Body of pancreas (tissue), 4 donors: ENCODE measurements around the gene S100A13. TPM values are rescaled to one million over a fixed set of nuclear protein-coding genes. Genes with fewer than 3 reads are reported as not detected.
"Not testable (repeated sequence)": the region's sequence is repeated elsewhere in the genome, so short reads cannot be mapped to it uniquely, and the experiment has no call there.

Source experiments
- ATAC-seq: fragments of 150-250 bp; one replicate; pipeline ENCODE4 v1.9.1; 2016
- DNase-seq, 4 donors: peaks; one replicate each; pipeline ENCODE4 v3.0.0-alpha.2; 2019
- H3K27ac ChIP-seq, 4 donors: fragments of 200-600 bp; sonication (generic); 1 replicate in 3 of 4; 2 replicates in 1 of 4; pipeline versions ENCODE4 v1.5.1 to v1.6.1; 2016 to 2019; ENCODE audit warnings: mild to moderate bottlenecking in 1 of 4, mixed read lengths in 1 of 4, moderate library complexity in 1 of 4
- H3K27me3 ChIP-seq, 2 donors: fragments of 200-600 bp; sonication (generic); one replicate each; pipeline ENCODE4 v1.6.0; 2016; ENCODE audit warnings: mild to moderate bottlenecking in 1 of 2
- H3K36me3 ChIP-seq, 2 donors: fragments of 200-600 bp; sonication (generic); replicated peaks in 1 of 2; 2 replicates each; pipeline ENCODE4 v1.5.1; 2016; ENCODE audit warnings: low read depth in 2 of 2; ENCODE audit not compliant: insufficient read depth in 1 of 2
- H3K4me1 ChIP-seq: fragments of 200-600 bp; sonication (generic); one replicate; pipeline ENCODE4 v1.6.0; 2016
- H3K4me3 ChIP-seq, 2 donors: fragments of 200-600 bp; sonication (generic); 1 replicate in 1 of 2; 2 replicates in 1 of 2; pipeline ENCODE4 v1.5.1; 2016 to 2019
- H3K9me3 ChIP-seq, 3 donors: fragments of 200-600 bp; sonication (generic); 1 replicate in 2 of 3; 2 replicates in 1 of 3; pipeline ENCODE4 v1.5.1; 2016
- POLR2A ChIP-seq, 3 donors: fragments of 450-650 bp; IDR thresholded peaks; one replicate each; pipeline ENCODE4 v1.6.1; 2016; ENCODE audit warnings: antibody characterized with exemption in 3 of 3, mild to moderate bottlenecking in 2 of 3
- WGBS, 2 donors: methylation state at CpG; one replicate each; pipeline ENCODE4 v1.1.5; 2017; 5-methylcytosine and 5-hydroxymethylcytosine counted together
- intact Hi-C: fragments of 100-400 bp; cut with DNase I; formaldehyde crosslinking; loops from one replicate; pipeline ENCODE4 v1.15.1; 2023
- total RNA-seq, 2 donors: library from RNA; depleted of rRNA; stranded (reverse); fragments of >200 nt; gene quantifications; one replicate each; pipeline ENCODE4 v1.1.0, GENCODE V29; 2016
- TF ChIP-seq, protein P1 (sequence below), 7 experiments: fragments of 450-650 bp in 4 of 7; fragments of 200-600 bp in 3 of 7; sonication (generic) in 3 of 7; IDR thresholded peaks; one replicate each; pipeline ENCODE4 v1.5.1; 2016 to 2019; ENCODE audit warnings: antibody characterized with exemption in 7 of 7

The S100A13 gene
- total RNA-seq, 2 donors from 2014 or later, result 65.3 to 88.7 TPM

DNA sequence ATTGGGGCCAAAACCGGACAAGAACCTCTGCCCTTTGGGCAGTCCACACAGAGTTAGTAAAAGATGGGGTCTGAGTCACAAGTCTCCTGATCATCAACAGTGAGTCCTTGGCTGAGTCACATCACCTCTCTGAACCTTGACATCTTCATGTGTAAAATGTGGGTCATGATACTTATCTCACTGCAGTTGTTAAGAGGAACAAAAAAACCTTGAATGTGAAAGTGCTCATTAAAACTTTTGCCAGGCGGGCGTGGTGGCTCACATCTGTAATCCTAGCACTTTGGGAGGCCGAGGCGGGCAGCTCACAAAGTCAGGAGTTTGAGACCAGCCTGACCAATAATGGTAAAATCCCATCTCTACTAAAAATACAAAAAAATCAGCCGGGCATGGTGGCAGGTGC, 30.1 kb downstream of the S100A13 start:
- DNase-seq (no peak), ATAC-seq (no peak)
- intact Hi-C loops, result no loop called here
- Histone ChIP-seq H3K27ac (no peak overlapping the region), H3K9me3 (no peaks in the 10 kb centered on the region), H3K4me1 (peaks cover 5% of the 10 kb centered on the region), H3K36me3 (no peaks in the 10 kb centered on the region), H3K27me3 (no peaks in the 10 kb centered on the region), H3K4me3 (no peak overlapping the region)
- WGBS, 2 donors, result 87 to 92% methylated on average over 6 of the region's 6 CpGs
- TF ChIP-seq, protein P1, sequence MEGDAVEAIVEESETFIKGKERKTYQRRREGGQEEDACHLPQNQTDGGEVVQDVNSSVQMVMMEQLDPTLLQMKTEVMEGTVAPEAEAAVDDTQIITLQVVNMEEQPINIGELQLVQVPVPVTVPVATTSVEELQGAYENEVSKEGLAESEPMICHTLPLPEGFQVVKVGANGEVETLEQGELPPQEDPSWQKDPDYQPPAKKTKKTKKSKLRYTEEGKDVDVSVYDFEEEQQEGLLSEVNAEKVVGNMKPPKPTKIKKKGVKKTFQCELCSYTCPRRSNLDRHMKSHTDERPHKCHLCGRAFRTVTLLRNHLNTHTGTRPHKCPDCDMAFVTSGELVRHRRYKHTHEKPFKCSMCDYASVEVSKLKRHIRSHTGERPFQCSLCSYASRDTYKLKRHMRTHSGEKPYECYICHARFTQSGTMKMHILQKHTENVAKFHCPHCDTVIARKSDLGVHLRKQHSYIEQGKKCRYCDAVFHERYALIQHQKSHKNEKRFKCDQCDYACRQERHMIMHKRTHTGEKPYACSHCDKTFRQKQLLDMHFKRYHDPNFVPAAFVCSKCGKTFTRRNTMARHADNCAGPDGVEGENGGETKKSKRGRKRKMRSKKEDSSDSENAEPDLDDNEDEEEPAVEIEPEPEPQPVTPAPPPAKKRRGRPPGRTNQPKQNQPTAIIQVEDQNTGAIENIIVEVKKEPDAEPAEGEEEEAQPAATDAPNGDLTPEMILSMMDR (IDR thresholded peaks at IDR 0.05), result no peak
- TF ChIP-seq POLR2A (IDR thresholded peaks at IDR 0.05), result no peak

DNA sequence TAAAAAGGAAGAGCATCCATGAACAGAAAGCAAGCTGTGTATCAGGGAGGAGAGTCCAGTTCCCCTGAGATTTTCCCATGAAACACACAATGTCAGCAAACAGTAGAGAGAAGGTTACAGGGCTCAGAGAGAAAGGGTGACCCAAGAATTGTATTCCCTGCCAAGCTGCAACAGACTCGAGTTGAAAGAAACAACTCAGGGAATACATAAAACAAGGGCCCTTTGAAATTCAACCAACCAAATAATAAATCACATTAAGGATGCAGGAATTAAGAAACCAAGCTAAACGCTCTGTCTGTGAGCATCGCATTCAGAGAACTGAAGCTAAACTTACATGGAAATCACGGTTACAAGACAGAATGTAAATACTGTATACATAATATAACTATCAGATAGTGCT, 34.6 kb downstream of the S100A13 start:
- Histone ChIP-seq H3K9me3 (no peaks in the 10 kb centered on the region), H3K36me3 (no peaks in the 10 kb centered on the region), H3K27me3 (no peaks in the 10 kb centered on the region), H3K27ac (no peak overlapping the region), H3K4me1 (peaks cover 5% of the 10 kb centered on the region), H3K4me3 (no peak overlapping the region)
- WGBS, 2 donors, result 45 to 57% methylated on average over 4 of the region's 4 CpGs
- DNase-seq (no peak), ATAC-seq (no peak)
- intact Hi-C loops, result no loop called here
- no peak for TF ChIP-seq POLR2A (IDR thresholded peaks at IDR 0.05)
- TF ChIP-seq, protein P1 (IDR thresholded peaks at IDR 0.05), result no peak

DNA sequence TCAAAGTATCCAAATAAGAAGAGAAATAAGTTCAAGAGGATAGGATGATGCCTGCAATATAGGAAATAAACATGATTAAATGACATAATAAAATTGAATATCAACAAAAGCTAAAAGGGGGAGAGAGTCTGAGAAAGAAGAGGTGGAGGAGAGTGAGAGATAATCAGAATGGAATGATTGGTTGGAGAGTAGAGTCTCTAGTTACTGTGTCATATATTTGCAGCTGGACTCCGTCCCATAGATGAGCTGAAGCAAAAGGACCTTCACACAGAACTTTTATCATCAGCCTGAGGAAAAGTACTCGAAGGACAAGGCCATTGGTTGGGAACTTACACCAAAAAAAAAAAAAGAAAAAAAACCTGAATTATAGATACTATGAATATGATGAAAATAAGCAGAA, 38.8 kb downstream of the S100A13 start:
- Histone ChIP-seq H3K36me3 (no peaks in the 10 kb centered on the region), H3K4me1 (peaks cover 5% of the 10 kb centered on the region), H3K27ac (no peak overlapping the region), H3K4me3 (no peak overlapping the region), H3K27me3 (no peaks in the 10 kb centered on the region), H3K9me3 (no peaks in the 10 kb centered on the region)
- 65 to 82% methylated on average over 2 of the region's 2 CpGs for WGBS, 2 donors
- no peak for TF ChIP-seq POLR2A (IDR thresholded peaks at IDR 0.05)
- TF ChIP-seq, protein P1 (IDR thresholded peaks at IDR 0.05), result no peak
- no peak for DNase-seq
- no peak for ATAC-seq
- intact Hi-C loops, result no loop called here

DNA sequence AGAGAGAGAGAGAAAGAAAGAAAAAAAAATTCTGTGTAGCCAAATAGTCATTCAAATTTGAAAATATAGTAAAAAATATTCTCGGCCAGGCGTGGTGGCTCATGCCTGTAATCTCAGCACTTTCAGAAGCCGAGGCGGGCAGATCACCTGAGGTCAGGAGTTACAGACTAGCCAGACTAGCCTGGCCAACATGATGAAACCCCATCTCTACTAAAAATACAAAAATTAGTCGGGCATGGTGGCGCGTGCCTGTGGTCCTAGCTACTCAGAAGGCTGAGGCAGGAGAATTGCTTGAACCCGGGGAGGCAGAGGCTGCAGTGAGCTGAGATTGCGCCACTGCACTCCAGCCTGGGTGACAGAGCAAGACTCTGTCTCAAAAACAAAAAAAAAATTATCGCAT, 39.3 kb downstream of the S100A13 start:
- DNase-seq, H3K4me3 ChIP-seq, H3K27ac ChIP-seq, H3K36me3 ChIP-seq, H3K27me3 ChIP-seq, H3K4me1 ChIP-seq, H3K9me3 ChIP-seq, ATAC-seq, intact Hi-C loops: not testable (repeated sequence)
- 87 to 95% methylated on average over 10 of the region's 10 CpGs for WGBS, 2 donors

DNA sequence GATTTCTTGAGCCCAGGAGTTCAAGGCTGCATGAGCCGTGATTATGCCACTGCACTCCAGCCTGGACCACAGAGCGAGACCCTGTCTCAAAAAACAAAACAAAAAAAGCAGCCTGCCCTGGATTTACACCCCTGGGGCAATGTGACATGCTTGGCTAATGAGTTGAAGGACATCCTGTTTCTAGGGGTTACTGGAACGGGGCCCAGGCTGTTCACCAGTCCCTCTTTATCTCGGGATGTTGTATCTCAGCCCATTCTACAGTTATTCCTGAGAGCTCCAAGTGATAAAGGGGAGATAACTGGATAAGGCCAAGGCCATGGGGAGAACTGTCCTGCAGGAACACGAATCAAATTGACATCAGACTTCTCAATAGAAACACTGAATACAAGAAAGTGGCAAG, 40.0 kb downstream of the S100A13 start:
- intact Hi-C loops, result no loop called here
- no peaks in the 10 kb centered on the region for H3K9me3 ChIP-seq
- no peaks in the 10 kb centered on the region for H3K36me3 ChIP-seq
- WGBS, 2 donors, result 45 to 57% methylated on average over 5 of the region's 5 CpGs
- DNase-seq (no peak), ATAC-seq (no peak)
- TF ChIP-seq, protein P1 (IDR thresholded peaks at IDR 0.05), result no peak
- TF ChIP-seq POLR2A (IDR thresholded peaks at IDR 0.05), result no peak
- H3K27me3 ChIP-seq, result no peaks in the 10 kb centered on the region
- H3K4me3 ChIP-seq, result no peak overlapping the region
- H3K4me1 ChIP-seq, result no peaks in the 10 kb centered on the region
- H3K27ac ChIP-seq, result no peak overlapping the region
